ENCODE data around the gene BIRC5. TPM values are rescaled to one million over a fixed set of nuclear protein-coding genes. Genes with fewer than 3 reads are reported as not detected.

The BIRC5 gene
- 1 to 10 TPM in 2 of 4 donors, under 1 TPM in 1, not detected in 1; 0.84 to 2.6 (median 1.3) TPM for total RNA-seq

DNA sequence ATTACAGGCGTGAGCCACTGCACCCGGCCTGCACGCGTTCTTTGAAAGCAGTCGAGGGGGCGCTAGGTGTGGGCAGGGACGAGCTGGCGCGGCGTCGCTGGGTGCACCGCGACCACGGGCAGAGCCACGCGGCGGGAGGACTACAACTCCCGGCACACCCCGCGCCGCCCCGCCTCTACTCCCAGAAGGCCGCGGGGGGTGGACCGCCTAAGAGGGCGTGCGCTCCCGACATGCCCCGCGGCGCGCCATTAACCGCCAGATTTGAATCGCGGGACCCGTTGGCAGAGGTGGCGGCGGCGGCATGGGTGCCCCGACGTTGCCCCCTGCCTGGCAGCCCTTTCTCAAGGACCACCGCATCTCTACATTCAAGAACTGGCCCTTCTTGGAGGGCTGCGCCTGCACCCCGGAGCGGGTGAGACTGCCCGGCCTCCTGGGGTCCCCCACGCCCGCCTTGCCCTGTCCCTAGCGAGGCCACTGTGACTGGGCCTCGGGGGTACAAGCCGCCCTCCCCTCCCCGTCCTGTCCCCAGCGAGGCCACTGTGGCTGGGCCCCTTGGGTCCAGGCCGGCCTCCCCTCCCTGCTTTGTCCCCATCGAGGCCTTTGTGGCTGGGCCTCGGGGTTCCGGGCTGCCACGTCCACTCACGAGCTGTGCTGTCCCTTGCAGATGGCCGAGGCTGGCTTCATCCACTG, at the start of gene BIRC5:
Gene BIRC5, plus strand, starts transcription at position 238 of the 690 bp plus-strand sequence. Its CDS starts 64 bp downstream, at position 302.
- DNase-seq (ENCODE audit: low spot score) (peak; percentile 81), ATAC-seq (ENCODE audit: low FRiP score) (peak; percentile 95)
- TF ChIP-seq, protein P1, sequence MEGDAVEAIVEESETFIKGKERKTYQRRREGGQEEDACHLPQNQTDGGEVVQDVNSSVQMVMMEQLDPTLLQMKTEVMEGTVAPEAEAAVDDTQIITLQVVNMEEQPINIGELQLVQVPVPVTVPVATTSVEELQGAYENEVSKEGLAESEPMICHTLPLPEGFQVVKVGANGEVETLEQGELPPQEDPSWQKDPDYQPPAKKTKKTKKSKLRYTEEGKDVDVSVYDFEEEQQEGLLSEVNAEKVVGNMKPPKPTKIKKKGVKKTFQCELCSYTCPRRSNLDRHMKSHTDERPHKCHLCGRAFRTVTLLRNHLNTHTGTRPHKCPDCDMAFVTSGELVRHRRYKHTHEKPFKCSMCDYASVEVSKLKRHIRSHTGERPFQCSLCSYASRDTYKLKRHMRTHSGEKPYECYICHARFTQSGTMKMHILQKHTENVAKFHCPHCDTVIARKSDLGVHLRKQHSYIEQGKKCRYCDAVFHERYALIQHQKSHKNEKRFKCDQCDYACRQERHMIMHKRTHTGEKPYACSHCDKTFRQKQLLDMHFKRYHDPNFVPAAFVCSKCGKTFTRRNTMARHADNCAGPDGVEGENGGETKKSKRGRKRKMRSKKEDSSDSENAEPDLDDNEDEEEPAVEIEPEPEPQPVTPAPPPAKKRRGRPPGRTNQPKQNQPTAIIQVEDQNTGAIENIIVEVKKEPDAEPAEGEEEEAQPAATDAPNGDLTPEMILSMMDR (IDR thresholded peaks at IDR 0.05) = no peak

DNA sequence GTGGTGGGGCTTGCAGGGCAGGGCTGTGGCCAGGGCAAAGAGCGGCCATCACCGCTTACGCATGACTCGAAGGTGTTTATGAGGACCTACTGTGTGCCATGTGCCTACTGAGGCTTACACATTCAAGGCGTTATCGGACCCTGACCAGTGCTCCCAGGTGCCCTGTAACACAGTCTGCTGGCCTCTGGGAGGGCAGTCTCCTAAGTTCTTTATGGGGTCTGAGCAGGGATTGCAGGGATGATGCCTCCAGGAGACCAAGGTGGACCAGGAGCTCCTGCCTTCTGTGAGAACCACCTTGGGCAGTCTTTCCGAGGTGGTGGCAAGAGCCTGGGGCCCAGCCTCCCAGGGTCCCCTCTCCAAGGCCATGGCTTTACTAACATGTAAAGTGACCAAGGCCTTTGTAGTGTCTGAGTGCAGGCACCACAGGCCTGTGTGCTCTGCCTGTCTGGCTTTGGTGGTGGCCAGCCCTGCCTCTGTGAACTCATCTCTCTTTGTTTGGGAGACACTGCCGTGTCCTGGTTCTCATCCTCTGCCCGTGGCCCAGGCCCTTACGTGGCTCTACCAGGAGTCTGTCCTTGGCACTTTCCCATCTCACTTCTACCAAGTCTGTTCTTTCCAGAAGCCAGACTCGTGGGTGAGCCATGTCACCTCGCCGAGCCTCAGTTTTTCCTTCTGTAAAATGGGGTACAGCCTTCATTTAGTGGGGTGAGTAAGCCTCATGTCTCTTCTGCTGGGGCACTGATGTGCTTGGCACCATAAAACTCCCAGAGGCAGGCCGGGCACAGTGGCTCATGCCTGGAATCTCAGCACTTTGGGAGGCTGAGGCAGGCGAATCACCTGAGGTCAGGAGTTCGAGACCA, 49.1 kb upstream of the BIRC5 start:
- DNase-seq (ENCODE audit: low spot score) (no peak), ATAC-seq (ENCODE audit: low FRiP score) (no peak)
- TF ChIP-seq, protein P1 (IDR thresholded peaks at IDR 0.05) = no peak

GRCh38 chr17:78166416-78166815, 47.6 kb upstream of the BIRC5 start:
- DNase-seq (ENCODE audit: low spot score) (no peak), ATAC-seq (ENCODE audit: low FRiP score) (no peak)
- TF ChIP-seq, protein P1 (IDR thresholded peaks at IDR 0.05) = no peak

- ATAC-seq (ENCODE audit: low FRiP score) = peak; percentile 56
- peak; percentile 50 for DNase-seq (ENCODE audit: low spot score)
- TF ChIP-seq, protein P1 (IDR thresholded peaks at IDR 0.05) = no peak
These were observed 45.7 kb upstream of the BIRC5 start, which contains the start of gene SYNGR2 for GRCh38 chr17:78168242-78168902. Gene SYNGR2, plus strand, starts transcription at chr17:78168581. Its CDS starts 36 bp downstream, at chr17:78168617.

DNA sequence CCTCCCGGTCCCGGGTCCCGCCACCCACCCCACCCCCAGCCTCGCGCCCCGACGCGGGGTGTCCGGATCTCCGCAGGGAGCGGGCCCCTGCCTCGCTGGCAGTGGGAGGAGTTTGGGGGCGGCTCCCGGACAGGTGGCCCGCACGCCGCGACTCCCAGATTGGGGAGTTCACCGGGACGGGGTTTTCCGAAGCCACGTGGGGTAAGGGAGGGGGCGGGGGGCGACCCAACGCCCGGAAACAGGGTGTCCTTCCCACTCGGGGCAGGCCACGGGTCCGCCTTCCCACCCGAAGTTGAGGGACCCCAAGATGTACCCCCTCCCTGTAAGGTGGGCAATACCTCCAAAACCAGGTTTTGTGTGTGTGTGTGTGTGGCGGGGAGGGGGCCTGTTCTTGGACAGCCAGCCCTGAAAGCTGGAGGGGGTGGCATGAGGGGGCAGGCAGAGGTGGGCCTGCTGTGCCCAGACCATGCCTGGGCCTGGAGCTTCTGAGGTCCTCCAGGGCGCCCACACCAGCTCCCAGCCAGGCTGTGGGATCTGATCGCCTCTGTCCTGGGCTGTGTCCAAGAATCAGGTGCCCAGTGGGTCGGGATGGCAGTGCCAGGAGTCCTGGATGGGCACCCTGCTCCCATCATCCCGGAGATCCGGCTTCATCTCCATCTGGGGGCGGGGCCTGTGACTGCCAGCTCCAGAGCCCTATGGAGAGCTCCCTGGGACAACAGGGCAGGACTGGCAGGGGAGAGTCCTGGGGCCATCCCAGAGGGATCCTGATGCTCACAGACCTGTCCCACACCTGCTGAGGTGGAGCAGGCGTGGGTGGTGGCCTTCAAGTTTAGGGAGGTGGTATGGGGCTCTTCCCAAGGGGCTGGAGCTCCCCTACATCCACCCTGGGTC, 44.9 kb upstream of the BIRC5 start:
- ATAC-seq (ENCODE audit: low FRiP score) (peak; percentile 37), DNase-seq (ENCODE audit: low spot score) (no peak)
- TF ChIP-seq, protein P1 (IDR thresholded peaks at IDR 0.05) = no peak

Measured in omental fat pad (tissue), 4 donors.